ENCODE results near the gene PLEKHN1. TPM values are rescaled to one million over a fixed set of nuclear protein-coding genes. Genes with fewer than 3 reads are reported as not detected.

The PLEKHN1 gene
- total and polyA plus RNA-seq, 2 of the 4 experiments (the other 2 are of a cell fraction), result 0.54 to 2.1 TPM

DNA sequence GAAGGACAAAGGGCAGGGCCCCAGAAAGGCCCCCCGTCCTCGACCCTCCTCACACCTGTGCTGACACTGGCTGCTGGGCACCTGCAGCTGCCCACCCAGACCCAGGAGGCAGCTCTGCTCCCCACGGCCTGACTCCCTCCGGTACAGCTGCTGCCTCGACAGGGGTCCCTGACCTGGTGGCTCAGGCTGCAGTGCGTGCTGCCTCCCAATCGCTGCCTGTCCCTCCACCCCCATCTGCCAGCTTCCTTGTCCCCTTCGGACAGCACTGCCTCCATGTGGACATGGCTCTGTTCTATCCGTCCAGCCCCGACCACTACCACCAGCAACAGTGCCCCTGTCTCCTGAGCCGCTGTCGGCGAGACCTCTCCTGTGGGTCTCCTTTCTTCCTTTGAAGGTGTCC is 11.4 kb upstream of the PLEKHN1 start:
- no peak for DNase-seq
- POLR2A ChIA-PET (ENCODE audit: unreplicated experiment), result no interaction called here

More for the DNA sequence above, 11.4 kb upstream of the PLEKHN1 start:
- TF ChIP-seq RAD21 (IDR thresholded peaks at IDR 0.05; ENCODE audit: low read length), result no peak
- no peak for TF ChIP-seq RFX5 (IDR thresholded peaks at IDR 0.05; ENCODE audit: low read depth, low read length)
- TF ChIP-seq, protein P1, sequence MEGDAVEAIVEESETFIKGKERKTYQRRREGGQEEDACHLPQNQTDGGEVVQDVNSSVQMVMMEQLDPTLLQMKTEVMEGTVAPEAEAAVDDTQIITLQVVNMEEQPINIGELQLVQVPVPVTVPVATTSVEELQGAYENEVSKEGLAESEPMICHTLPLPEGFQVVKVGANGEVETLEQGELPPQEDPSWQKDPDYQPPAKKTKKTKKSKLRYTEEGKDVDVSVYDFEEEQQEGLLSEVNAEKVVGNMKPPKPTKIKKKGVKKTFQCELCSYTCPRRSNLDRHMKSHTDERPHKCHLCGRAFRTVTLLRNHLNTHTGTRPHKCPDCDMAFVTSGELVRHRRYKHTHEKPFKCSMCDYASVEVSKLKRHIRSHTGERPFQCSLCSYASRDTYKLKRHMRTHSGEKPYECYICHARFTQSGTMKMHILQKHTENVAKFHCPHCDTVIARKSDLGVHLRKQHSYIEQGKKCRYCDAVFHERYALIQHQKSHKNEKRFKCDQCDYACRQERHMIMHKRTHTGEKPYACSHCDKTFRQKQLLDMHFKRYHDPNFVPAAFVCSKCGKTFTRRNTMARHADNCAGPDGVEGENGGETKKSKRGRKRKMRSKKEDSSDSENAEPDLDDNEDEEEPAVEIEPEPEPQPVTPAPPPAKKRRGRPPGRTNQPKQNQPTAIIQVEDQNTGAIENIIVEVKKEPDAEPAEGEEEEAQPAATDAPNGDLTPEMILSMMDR (conservative IDR thresholded peaks at IDR 0.05; ENCODE audit: low read depth, low read length), result no peak
- no peak for TF ChIP-seq CHD1 (IDR thresholded peaks at IDR 0.05; ENCODE audit: low read depth, low read length)
- no peak for TF ChIP-seq BHLHE40 (IDR thresholded peaks at IDR 0.05; ENCODE audit: low read depth, low read length)
- TF ChIP-seq, protein P2, sequence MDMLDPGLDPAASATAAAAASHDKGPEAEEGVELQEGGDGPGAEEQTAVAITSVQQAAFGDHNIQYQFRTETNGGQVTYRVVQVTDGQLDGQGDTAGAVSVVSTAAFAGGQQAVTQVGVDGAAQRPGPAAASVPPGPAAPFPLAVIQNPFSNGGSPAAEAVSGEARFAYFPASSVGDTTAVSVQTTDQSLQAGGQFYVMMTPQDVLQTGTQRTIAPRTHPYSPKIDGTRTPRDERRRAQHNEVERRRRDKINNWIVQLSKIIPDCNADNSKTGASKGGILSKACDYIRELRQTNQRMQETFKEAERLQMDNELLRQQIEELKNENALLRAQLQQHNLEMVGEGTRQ (IDR thresholded peaks at IDR 0.05; ENCODE audit: low read depth, low read length), result no peak
- TF ChIP-seq CEBPB (IDR thresholded peaks at IDR 0.05; ENCODE audit: low read depth, low read length), result no peak
- TF ChIP-seq MAFK (IDR thresholded peaks at IDR 0.05; ENCODE audit: low read depth, low read length), result no peak
- no peak for TF ChIP-seq POLR2A (IDR thresholded peaks at IDR 0.05; ENCODE audit: low read depth, low read length)
- no peak for TF ChIP-seq FOS (IDR thresholded peaks at IDR 0.05; ENCODE audit: low read depth, low read length)
- TF ChIP-seq, protein P3, sequence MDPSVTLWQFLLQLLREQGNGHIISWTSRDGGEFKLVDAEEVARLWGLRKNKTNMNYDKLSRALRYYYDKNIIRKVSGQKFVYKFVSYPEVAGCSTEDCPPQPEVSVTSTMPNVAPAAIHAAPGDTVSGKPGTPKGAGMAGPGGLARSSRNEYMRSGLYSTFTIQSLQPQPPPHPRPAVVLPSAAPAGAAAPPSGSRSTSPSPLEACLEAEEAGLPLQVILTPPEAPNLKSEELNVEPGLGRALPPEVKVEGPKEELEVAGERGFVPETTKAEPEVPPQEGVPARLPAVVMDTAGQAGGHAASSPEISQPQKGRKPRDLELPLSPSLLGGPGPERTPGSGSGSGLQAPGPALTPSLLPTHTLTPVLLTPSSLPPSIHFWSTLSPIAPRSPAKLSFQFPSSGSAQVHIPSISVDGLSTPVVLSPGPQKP (IDR thresholded peaks at IDR 0.05; ENCODE audit: borderline replicate concordance, low read depth, low read length), result no peak
- no peak for TF ChIP-seq SMC3 (IDR thresholded peaks at IDR 0.05; ENCODE audit: low read depth, low read length)
- Histone ChIP-seq H3K36me3 (ENCODE audit: control insufficient read depth, insufficient read depth, low read length) (peaks cover 62% of the 10 kb centered on the region), H2AFZ (replicated peaks; ENCODE audit: low read length, poor library complexity) (no peak overlapping the region), H4K91ac (ENCODE audit: insufficient read depth, low read depth, low read length) (no peak overlapping the region), H3K56ac (ENCODE audit: extremely low read depth, insufficient read depth, low read length) (no peak overlapping the region), H2BK20ac (ENCODE audit: low read depth, low read length) (no peak overlapping the region), H3K9me1 (ENCODE audit: insufficient read depth, low read length) (peaks cover 11% of the 10 kb centered on the region), H3K14ac (replicated peaks; ENCODE audit: low read depth, low read length) (no peak overlapping the region), H2BK5ac (ENCODE audit: low read depth, low read length, poor library complexity, severe bottlenecking) (no peak overlapping the region), H4K20me1 (ENCODE audit: insufficient read depth, low read length) (peaks cover 30% of the 10 kb centered on the region), H3K18ac (ENCODE audit: low read depth, low read length) (no peak overlapping the region), H3K27ac (ENCODE audit: insufficient read depth, low read length) (no peak overlapping the region), H2BK120ac (ENCODE audit: low read depth, low read length) (no peak overlapping the region), H3K4me3 (ENCODE audit: insufficient read depth, low read depth, low read length) (no peak overlapping the region), H2BK15ac (ENCODE audit: low read depth, low read length) (no peak overlapping the region), H2AK9ac (replicated peaks; ENCODE audit: low read depth, low read length, poor library complexity) (peak overlapping the region; percentile 61), H3K23ac (ENCODE audit: low read depth, low read length) (no peak overlapping the region), H3K4me2 (ENCODE audit: low read depth, low read length) (no peak overlapping the region), H3K4ac (ENCODE audit: low read depth, low read length) (no peak overlapping the region), H3K27me3 (ENCODE audit: control insufficient read depth, insufficient read depth, low read length) (no peaks in the 10 kb centered on the region), H3K4me1 (ENCODE audit: control insufficient read depth, insufficient read depth, low read length) (peaks cover 4% of the 10 kb centered on the region; the same call in 1 of the 2 replicates), H3K9ac (ENCODE audit: low read depth, low read length) (no peak overlapping the region), H3K9me3 (ENCODE audit: control insufficient read depth, insufficient read depth, low read length) (no peaks in the 10 kb centered on the region), H4K5ac (ENCODE audit: low read depth, low read length) (no peak overlapping the region), H3K79me1 (ENCODE audit: low read depth in 1 of 2, low read length in 2 of 2) (peaks cover 13 to 54% of the 10 kb centered on the region in 2 experiments), H4K8ac (ENCODE audit: low read depth in 2 of 2, low read length in 2 of 2) (no peak overlapping the region), H2AK5ac (ENCODE audit: low read depth, low read length) (no peak overlapping the region)
- 84% methylated on average over 4 of the region's 13 CpGs; no CpG with 5 or more reads in 1 of the 2 experiments for WGBS, 2 experiments (ENCODE audit: extremely low coverage in 2 of 2, insufficient read length in 1 of 2)
- in situ Hi-C loops (cut with MboI; ENCODE audit: low sequenced_read_pairs), result loop anchor here (5.0 kb wide), 1 partner anchor 43 kb away; no protein-coding TSS in a partner anchor
- CTCF ChIA-PET, result no interaction called here
- no TSS peak for BruUV-seq (replicated peaks)
- dilution Hi-C loops (cut with HindIII; ENCODE audit: low sequenced_read_pairs, unreplicated experiment), result no loop called here
- ATAC-seq (ENCODE audit: low read depth), result no peak
- intact Hi-C loops (cut with micrococcal nuclease), result loop anchor here (5.0 kb wide), 1 partner anchor 33 kb away; the partner anchor contains the start of gene SAMD11
